Measurements from ENCODE around the gene ATP5MC2.

The ATP5MC2 gene

GRCh38 chr12:53703756-53704155 is 27.9 kb upstream of the ATP5MC2 start:
- peaks cover 80% of the 10 kb centered on the region for H3K27me3 Mint-ChIP-seq (ENCODE audit: low read depth)
- H3K27ac Mint-ChIP-seq: no peak overlapping the region
- no peaks in the 10 kb centered on the region for H3K36me3 Mint-ChIP-seq (ENCODE audit: low read depth)
- peaks cover 16% of the 10 kb centered on the region for H3K4me1 Mint-ChIP-seq
- TF ChIP-seq, protein P1, sequence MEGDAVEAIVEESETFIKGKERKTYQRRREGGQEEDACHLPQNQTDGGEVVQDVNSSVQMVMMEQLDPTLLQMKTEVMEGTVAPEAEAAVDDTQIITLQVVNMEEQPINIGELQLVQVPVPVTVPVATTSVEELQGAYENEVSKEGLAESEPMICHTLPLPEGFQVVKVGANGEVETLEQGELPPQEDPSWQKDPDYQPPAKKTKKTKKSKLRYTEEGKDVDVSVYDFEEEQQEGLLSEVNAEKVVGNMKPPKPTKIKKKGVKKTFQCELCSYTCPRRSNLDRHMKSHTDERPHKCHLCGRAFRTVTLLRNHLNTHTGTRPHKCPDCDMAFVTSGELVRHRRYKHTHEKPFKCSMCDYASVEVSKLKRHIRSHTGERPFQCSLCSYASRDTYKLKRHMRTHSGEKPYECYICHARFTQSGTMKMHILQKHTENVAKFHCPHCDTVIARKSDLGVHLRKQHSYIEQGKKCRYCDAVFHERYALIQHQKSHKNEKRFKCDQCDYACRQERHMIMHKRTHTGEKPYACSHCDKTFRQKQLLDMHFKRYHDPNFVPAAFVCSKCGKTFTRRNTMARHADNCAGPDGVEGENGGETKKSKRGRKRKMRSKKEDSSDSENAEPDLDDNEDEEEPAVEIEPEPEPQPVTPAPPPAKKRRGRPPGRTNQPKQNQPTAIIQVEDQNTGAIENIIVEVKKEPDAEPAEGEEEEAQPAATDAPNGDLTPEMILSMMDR (IDR thresholded peaks at IDR 0.05; ENCODE audit: unreplicated experiment in 3 of 3): no peak
- H3K4me3 Mint-ChIP-seq: no peak overlapping the region
- H3K9me3 Mint-ChIP-seq: no peaks in the 10 kb centered on the region

DNA sequence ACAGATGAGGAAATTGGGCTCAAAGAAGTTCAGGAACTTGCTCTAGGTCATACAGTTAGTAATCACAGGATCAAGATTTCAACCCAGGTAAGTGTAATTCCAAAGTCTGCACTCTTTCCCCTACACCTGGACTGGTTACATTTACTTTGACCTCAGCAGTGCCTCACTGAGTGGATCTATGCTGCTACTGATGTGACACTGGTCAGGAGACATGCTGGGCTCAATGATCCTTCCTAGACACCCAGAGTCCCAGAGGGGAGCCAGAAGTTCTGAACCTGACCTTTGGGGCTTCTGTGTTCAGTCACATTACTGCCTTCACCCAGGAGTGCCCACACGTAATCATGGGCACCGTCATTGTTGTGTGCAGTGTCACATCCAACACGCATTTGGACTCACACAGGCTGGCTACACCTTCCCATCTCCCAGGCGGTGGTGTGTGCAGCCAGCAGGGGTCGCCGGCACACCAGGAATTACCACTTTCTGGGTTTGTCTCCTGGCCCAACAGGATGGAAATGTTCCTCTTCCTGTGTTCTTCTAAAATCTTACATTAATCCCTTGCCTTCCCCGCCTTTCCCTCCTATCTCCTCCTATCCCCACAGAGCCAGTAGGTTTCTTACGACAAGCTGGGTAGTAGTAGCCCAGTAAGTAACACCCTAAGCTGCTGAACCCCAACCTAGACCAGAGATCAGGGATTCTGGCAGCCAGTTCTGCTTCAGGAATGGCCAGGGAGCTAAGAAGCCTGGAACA is 25.8 kb upstream of the ATP5MC2 start:
- H3K27ac Mint-ChIP-seq: peak overlapping the region in 2 of 3 experiments; percentile 7 to 17
- H3K4me3 Mint-ChIP-seq: no peak overlapping the region
- H3K9me3 Mint-ChIP-seq: no peaks in the 10 kb centered on the region
- peaks cover 35% of the 10 kb centered on the region for H3K4me1 Mint-ChIP-seq
- peaks cover 90% of the 10 kb centered on the region for H3K27me3 Mint-ChIP-seq (ENCODE audit: low read depth)
- no peaks in the 10 kb centered on the region for H3K36me3 Mint-ChIP-seq (ENCODE audit: low read depth)
- TF ChIP-seq, protein P1 (IDR thresholded peaks at IDR 0.05; ENCODE audit: unreplicated experiment in 3 of 3): peak; percentile 94 to 96 (median 95)

DNA sequence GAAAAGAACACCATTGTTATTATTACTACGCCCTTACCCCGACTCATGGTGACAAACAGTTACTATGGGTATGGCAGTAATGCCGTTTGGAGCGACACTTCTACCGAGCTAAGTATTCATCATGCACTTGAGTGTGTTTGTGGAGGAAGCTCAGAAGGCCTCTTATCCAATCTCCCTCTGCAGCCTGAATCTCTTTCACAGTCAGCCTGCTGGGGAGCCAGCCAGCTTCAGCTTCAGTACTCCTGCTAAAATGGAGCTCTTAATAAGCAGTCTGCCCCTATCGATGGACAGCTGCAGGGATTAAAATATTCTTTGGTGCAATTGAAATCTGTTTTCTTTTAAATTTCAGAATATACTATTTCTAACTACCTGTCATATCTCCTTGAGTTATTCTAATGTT is 24.7 kb upstream of the ATP5MC2 start:
- TF ChIP-seq, protein P1 (IDR thresholded peaks at IDR 0.05; ENCODE audit: unreplicated experiment in 3 of 3): no peak
- peak overlapping the region in 1 of 3 experiments; percentile 34 for H3K27ac Mint-ChIP-seq
- H3K4me1 Mint-ChIP-seq: peaks cover 46% of the 10 kb centered on the region
- H3K4me3 Mint-ChIP-seq: no peak overlapping the region
- no peaks in the 10 kb centered on the region for H3K36me3 Mint-ChIP-seq (ENCODE audit: low read depth)
- H3K27me3 Mint-ChIP-seq (ENCODE audit: low read depth): peaks cover 90% of the 10 kb centered on the region
- no peaks in the 10 kb centered on the region for H3K9me3 Mint-ChIP-seq

- no peak overlapping the region for H3K4me3 Mint-ChIP-seq
- no peaks in the 10 kb centered on the region for H3K9me3 Mint-ChIP-seq
- peaks cover 52% of the 10 kb centered on the region for H3K4me1 Mint-ChIP-seq
- peaks cover 96% of the 10 kb centered on the region for H3K27me3 Mint-ChIP-seq (ENCODE audit: low read depth)
- H3K27ac Mint-ChIP-seq: peak overlapping the region in 1 of 3 experiments; percentile 20
- TF ChIP-seq, protein P1 (IDR thresholded peaks at IDR 0.05; ENCODE audit: unreplicated experiment in 3 of 3): no peak
- H3K36me3 Mint-ChIP-seq (ENCODE audit: low read depth): no peaks in the 10 kb centered on the region
Measured at GRCh38 chr12:53699678-53700025, 23.8 kb upstream of the ATP5MC2 start.

DNA sequence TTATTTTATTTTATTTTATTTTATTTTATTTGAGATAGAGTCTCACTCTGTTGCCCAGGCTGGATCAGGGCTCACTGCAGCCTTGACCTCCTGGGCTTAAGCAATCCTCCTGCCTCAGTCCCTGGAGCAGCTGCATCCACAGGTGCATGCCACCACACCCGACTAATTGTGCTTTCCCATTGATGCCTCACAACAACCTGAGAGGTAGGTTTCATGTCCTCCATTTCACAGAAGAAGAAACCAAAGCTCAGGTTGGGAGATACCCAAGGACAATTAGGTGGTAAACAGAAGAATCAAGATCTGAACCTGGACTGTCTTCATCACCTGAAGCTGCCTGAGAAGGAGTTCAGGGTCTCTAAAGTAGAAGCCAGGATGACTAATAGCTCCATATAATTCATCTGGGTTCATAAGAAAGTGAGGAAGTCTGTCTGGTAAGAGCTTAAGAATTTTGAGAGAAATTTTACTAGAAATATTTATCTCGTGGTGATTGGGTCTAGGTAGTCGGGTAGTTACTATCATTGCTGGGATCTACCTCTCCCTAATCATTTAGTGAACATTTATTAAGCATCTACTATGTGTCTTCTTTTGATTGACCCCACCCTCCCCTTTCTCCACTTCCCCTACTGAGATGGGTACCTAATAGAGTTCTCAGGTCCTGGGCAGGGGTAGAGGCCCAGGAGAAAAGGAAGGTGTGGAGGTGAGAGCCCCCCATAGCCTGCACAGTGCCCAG is 23.2 kb upstream of the ATP5MC2 start:
- Mint-ChIP-seq H3K27me3 (ENCODE audit: low read depth) (peaks cover 96% of the 10 kb centered on the region), H3K27ac (no peak overlapping the region), H3K36me3 (ENCODE audit: low read depth) (no peaks in the 10 kb centered on the region), H3K9me3 (no peaks in the 10 kb centered on the region), H3K4me1 (peaks cover 58% of the 10 kb centered on the region), H3K4me3 (no peak overlapping the region)
- TF ChIP-seq, protein P1 (IDR thresholded peaks at IDR 0.05; ENCODE audit: unreplicated experiment in 3 of 3): no peak
